ENCODE results near the gene CLTCL1. TPM values are rescaled to one million over a fixed set of nuclear protein-coding genes. Genes with fewer than 3 reads are reported as not detected.

Gene CLTCL1
- total and polyA plus RNA-seq, 10 donors: 1.0 to 12.4 (median 6.1) TPM

- 91 to 97% (median 93%) methylated on average over 6 to 10 of the region's 10 CpGs for WGBS, 5 donors
- no peak overlapping the region for H3K27ac ChIP-seq
- no peaks in the 10 kb centered on the region for H3K9me3 ChIP-seq
- no peaks in the 10 kb centered on the region for H3K27me3 ChIP-seq (replicated peaks in 1 of 7)
- H3K4me3 ChIP-seq: no peak overlapping the region
- peak; percentile 56 for DNase-seq
- no peak for TF ChIP-seq CTCF (IDR thresholded peaks at IDR 0.05 in 8 of 11, conservative IDR thresholded peaks at IDR 0.05 in 3 of 11)
- TF ChIP-seq POLR2A (IDR thresholded peaks at IDR 0.05): no peak
- no peak for TF ChIP-seq POLR2AphosphoS5 (IDR thresholded peaks at IDR 0.05)
- H3K4me1 ChIP-seq: no peaks in the 10 kb centered on the region
- intact Hi-C loops (cut with DNase I; ENCODE audit: low total_unique reads): no loop called here
- H3K36me3 ChIP-seq: peaks cover 0 to 100% (median 95%) of the 10 kb centered on the region in 6 donors
These were observed 154.6 kb downstream of the CLTCL1 start for GRCh38 chr22:19136915-19137314.

GRCh38 chr22:19134874-19135273 is 156.6 kb downstream of the CLTCL1 start:
- peak; percentile 59 for DNase-seq
- H3K36me3 ChIP-seq: peaks cover 0 to 95% (median 76%) of the 10 kb centered on the region in 6 donors
- no peak overlapping the region for H3K4me3 ChIP-seq
- H3K27ac ChIP-seq: no peak overlapping the region
- H3K9me3 ChIP-seq: no peaks in the 10 kb centered on the region
- H3K27me3 ChIP-seq (replicated peaks in 1 of 7): no peaks in the 10 kb centered on the region
- 88 to 96% (median 91%) methylated on average over 17 to 18 of the region's 18 CpGs for WGBS, 5 donors
- H3K4me1 ChIP-seq: no peaks in the 10 kb centered on the region
- intact Hi-C loops (cut with DNase I; ENCODE audit: low total_unique reads): no loop called here
- no peak for TF ChIP-seq POLR2A (IDR thresholded peaks at IDR 0.05)
- TF ChIP-seq POLR2AphosphoS5 (IDR thresholded peaks at IDR 0.05): peak in 1 of 3 donors; percentile 33

- H3K27me3 ChIP-seq (replicated peaks in 1 of 7): no peaks in the 10 kb centered on the region
- intact Hi-C loops (cut with DNase I; ENCODE audit: low total_unique reads): no loop called here
- WGBS, 5 donors: 95 to 98% (median 96%) methylated on average over 17 to 21 of the region's 21 CpGs
- TF ChIP-seq POLR2A (IDR thresholded peaks at IDR 0.05): no peak
- peak in 1 of 3 donors; percentile 20 for TF ChIP-seq POLR2AphosphoS5 (IDR thresholded peaks at IDR 0.05)
- peaks cover 0 to 90% (median 70%) of the 10 kb centered on the region in 6 donors for H3K36me3 ChIP-seq
- H3K27ac ChIP-seq: no peak overlapping the region
- H3K4me1 ChIP-seq: no peaks in the 10 kb centered on the region
- peak; percentile 67 for DNase-seq
- no peaks in the 10 kb centered on the region for H3K9me3 ChIP-seq
- H3K4me3 ChIP-seq: no peak overlapping the region
These were observed 157.2 kb downstream of the CLTCL1 start for GRCh38 chr22:19134176-19134831.

- H3K4me1 ChIP-seq: no peaks in the 10 kb centered on the region
- no peak overlapping the region for H3K4me3 ChIP-seq
- H3K27me3 ChIP-seq (replicated peaks in 1 of 7): no peaks in the 10 kb centered on the region
- H3K36me3 ChIP-seq: peaks cover 0 to 82% (median 62%) of the 10 kb centered on the region in 6 donors
- H3K9me3 ChIP-seq: no peaks in the 10 kb centered on the region
- no peak overlapping the region for H3K27ac ChIP-seq
- no peak for TF ChIP-seq POLR2A (IDR thresholded peaks at IDR 0.05)
- no peak for TF ChIP-seq CTCF (IDR thresholded peaks at IDR 0.05 in 8 of 11, conservative IDR thresholded peaks at IDR 0.05 in 3 of 11)
- no peak for TF ChIP-seq POLR2AphosphoS5 (IDR thresholded peaks at IDR 0.05)
- DNase-seq: peak; percentile 55
- intact Hi-C loops (cut with DNase I; ENCODE audit: low total_unique reads): no loop called here
- WGBS, 5 donors: 93 to 97% (median 95%) methylated on average over 11 to 13 of the region's 13 CpGs
These were observed 158.0 kb downstream of the CLTCL1 start for GRCh38 chr22:19133561-19133960.

- intact Hi-C loops (cut with DNase I; ENCODE audit: low total_unique reads): no loop called here
These were observed 158.7 kb downstream of the CLTCL1 start for GRCh38 chr22:19132693-19133400.

More at GRCh38 chr22:19132693-19133400, 158.7 kb downstream of the CLTCL1 start:
- Histone ChIP-seq H3K36me3 (peaks cover 0 to 75% (median 55%) of the 10 kb centered on the region in 6 donors), H3K9me3 (no peaks in the 10 kb centered on the region), H3K27me3 (replicated peaks in 1 of 7) (no peaks in the 10 kb centered on the region), H3K4me3 (no peak overlapping the region), H3K4me1 (no peaks in the 10 kb centered on the region), H3K27ac (no peak overlapping the region)
- WGBS, 5 donors: 81 to 85% (median 83%) methylated on average over 9 of the region's 9 CpGs
- no peak for DNase-seq
- TF ChIP-seq POLR2A (IDR thresholded peaks at IDR 0.05): no peak
- no peak for TF ChIP-seq POLR2AphosphoS5 (IDR thresholded peaks at IDR 0.05)
- TF ChIP-seq CTCF (IDR thresholded peaks at IDR 0.05 in 8 of 11, conservative IDR thresholded peaks at IDR 0.05 in 3 of 11): no peak
